GM18951 (cell line): ENCODE measurements around the gene NISCH.

Experiments used
- POLR2A ChIP-seq: IDR thresholded peaks from 4 replicates; pipeline ENCODE4 v1.6.1; 2011; ENCODE audit warnings: mild to moderate bottlenecking; ENCODE audit not compliant: insufficient read length, insufficient read depth; ENCODE audit errors: extremely low read depth
- in situ Hi-C: fragments of 300-500 bp; cut with MboI; formaldehyde crosslinking; loops from one replicate; pipeline ENCODE4 v1.12.0; 2022; ENCODE audit warnings: low sequenced_read_pairs, mixed read lengths, inconsistent platforms; ENCODE audit not compliant: unreplicated experiment

Gene NISCH

DNA sequence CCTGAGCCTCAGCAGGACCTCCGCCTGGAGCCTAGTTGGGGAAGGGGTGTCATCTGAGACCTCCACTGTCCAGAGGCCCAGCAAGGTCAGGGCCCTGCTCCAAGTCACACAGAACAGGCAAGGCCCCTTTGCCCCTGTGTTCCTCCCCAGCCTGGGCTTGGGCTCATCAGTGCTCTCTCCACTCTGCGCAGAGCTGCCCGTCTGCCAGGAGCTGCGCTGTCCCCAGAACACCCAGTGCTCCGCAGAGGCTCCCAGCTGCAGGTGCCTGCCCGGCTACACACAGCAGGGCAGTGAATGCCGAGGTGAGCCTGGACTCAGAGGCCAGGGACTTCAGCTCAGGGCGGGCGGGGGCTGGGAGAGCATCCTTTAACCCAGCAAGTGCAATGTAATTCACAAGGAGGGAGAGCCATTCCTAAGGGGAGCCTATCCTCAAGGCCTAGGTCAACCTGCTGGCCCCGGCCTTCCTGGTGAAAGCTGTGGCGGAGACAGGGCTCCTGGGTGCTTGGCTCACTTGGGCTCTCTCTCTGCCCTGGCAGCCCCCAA lies 47.5 kb downstream of the NISCH start:
- in situ Hi-C loops, result no loop called here
- no peak for TF ChIP-seq POLR2A

- TF ChIP-seq POLR2A, result no peak
- in situ Hi-C loops, result no loop called here
These were observed 48.5 kb downstream of the NISCH start for GRCh38 chr3:52503788-52504424.

DNA sequence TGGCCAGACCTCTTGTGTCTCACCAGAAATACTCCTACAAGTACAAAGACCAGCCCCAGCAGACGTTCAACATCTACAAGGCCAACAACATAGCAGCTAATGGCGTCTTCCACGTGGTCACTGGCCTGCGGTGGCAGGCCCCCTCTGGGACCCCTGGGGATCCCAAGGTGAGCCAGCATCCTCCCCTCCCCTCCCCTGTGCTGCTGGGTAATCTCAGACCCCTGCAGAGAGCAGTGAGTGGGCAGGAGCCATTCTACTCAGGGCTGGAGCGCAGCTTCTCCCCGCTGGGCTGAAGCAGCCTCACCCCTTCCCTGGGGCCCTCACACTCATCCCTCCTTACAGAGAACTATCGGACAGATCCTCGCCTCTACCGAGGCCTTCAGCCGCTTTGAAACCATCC lies 49.6 kb downstream of the NISCH start:
- no peak for TF ChIP-seq POLR2A
- in situ Hi-C loops, result no loop called here

DNA sequence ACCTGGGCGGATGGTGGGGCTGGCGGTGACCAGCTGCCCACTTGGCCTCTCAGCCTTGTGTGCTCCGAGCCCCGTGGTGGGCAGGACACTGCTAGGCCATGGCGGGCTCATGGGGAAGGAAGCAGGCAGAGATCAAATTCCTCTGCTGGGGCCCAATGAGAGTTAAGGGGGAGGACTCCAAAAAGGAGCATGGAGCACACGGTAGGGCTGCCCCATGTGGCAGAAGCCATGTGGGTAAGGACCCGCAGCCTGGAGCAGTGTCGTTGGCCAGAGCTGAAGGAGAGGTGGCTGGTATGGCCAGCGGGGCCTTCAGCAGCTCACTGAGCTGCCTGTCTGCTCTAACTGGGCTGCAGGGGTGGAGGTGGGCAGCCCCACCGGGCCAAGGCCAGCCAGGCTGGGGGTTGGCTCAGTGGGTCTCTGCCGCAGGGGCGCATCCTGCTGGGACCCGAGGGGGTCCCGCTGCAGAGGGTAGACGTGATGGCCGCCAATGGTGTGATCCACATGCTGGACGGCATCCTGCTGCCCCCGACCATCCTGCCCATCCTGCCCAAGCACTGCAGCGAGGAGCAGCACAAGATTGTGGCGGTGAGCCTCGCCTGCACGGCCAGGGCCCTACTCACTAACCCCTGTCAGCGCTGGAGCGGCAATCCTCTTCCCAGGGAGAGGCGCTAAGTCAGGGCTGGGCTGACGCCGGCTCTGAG lies 51.0 kb downstream of the NISCH start:
- in situ Hi-C loops, result no loop called here
- no peak for TF ChIP-seq POLR2A

DNA sequence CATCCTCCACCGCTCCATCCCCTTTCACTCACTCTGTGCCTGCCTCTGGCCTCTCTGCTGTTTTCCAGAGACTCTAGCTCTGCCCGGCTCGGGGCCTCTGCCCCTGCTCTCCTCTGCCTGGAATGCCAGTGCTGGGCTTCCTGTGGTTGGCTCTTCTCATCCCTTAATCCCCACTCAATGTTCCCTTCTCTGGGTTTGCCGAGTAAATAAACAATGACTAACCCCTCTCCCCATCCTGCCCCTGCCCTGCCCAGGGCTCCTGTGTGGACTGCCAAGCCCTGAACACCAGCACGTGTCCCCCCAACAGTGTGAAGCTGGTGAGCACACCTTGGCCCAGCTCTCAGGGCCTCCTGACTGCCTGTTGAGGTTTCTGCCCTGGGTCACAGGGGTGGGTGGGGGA lies 52.0 kb downstream of the NISCH start:
- in situ Hi-C loops, result no loop called here
- no peak for TF ChIP-seq POLR2A

DNA sequence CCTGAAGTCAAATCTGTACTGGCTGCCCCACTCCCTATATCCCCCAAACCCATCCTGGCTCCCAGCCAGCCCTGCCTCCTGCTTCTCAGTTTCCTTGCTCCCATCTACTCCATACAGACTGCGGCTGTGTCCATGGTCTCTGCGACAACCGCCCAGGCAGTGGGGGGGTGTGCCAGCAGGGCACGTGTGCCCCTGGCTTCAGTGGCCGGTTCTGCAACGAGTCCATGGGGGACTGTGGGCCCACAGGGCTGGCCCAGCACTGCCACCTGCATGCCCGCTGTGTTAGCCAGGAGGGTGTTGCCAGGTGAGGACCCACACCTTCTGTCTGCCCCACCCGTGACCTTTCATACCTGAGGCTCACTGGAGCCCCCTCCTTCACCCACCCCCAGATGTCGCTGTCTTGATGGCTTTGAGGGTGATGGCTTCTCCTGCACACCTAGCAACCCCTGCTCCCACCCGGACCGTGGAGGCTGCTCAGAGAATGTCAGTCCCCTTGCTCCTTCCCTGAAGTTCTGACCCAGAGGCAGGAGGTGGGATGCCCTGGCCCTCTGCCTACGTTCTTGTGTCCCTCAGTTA lies 54.4 kb downstream of the NISCH start:
- TF ChIP-seq POLR2A, result no peak
- in situ Hi-C loops, result no loop called here

DNA sequence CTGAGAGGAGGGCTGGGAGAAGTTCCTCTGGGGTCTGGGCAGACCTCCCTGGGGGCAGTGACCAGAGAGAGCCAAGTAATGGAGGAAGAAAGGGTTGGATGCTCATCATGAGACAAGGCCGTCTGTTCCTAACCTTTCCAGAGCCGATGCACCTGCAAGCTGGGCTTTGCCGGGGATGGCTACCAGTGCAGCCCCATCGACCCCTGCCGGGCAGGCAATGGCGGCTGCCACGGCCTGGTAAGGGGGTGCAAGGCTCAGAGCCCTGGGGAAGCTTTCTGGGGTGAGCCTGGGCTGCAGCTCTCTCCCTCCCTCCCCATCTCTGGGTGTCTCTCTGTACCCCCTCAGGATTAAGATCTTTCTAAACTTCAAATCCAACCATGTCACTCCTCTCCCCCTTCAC lies 56.1 kb downstream of the NISCH start:
- in situ Hi-C loops, result no loop called here
- TF ChIP-seq POLR2A, result no peak

DNA sequence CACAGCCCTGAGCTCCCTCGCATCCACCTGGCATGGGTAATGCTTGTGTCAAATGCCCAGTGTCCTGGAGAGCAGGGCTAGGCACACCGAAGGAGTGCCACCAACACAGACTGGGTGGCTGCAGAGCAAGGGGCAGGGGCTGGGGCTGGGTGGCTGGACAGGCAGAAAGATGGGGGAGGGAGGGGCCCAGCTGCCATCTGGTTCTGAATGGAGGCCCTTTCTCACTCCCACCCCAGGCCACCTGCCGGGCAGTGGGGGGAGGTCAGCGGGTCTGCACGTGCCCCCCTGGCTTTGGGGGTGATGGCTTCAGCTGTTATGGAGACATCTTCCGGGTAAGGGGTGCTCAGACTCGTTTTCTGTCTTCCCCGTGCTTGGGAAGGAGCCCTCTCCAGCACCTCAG lies 56.7 kb downstream of the NISCH start:
- in situ Hi-C loops, result no loop called here
- no peak for TF ChIP-seq POLR2A

DNA sequence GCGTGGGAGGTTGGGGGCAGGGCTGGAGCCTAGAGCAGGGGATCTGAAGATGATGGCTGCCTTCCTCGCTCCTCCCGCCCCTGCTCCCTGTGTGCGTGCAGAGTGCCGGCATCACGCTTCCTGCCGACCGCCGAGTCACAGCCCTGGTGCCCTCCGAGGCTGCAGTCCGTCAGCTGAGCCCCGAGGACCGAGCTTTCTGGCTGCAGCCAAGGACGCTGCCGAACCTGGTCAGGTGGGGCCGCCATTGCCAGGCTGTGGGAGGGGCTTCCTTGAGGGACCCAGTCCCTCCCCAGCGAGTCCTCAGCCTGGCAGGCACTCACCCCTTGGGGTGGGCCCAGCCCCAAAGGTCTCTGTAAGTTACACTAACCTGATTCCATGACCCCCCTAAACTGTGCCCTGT lies 57.3 kb downstream of the NISCH start:
- in situ Hi-C loops, result no loop called here
- TF ChIP-seq POLR2A, result no peak

DNA sequence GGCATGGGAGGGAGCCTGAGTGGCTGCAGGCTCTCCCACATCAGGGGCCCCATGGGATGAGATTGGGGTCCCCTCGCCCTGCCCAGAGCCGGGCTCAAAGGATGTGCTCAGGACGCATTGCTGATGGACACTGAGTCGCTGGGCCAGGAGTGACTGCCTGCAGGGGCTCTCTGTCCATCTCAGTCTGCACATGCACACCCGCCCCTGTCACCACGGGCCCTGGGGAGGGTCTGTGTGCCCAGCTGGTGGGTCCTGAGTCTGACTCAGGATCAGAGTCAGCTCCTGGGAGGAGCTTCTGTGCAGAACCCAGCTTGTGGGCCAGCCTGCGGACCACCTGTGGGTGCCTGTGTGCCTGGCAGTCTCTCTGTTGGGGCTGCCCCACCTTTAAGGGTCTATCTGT lies 57.9 kb downstream of the NISCH start:
- TF ChIP-seq POLR2A, result no peak
- in situ Hi-C loops, result no loop called here

DNA sequence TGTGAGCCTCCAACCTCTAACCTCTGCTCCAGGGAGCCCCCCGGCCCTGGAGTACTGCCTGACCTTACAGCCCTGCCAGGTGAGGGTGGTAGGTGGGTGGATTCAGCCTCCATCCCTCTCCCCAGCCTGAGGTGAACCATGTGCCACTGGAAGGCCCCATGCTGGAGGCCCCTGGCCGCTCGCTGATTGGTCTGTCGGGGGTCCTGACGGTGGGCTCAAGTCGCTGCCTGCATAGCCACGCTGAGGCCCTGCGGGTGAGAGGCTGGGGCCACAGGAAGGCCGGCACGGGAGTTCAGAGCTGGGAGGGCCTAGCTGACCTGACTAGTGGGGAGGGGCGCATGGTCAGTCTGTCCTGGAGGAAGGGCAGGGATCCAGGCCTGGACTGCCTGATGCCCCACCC lies 59.2 kb downstream of the NISCH start:
- no peak for TF ChIP-seq POLR2A
- in situ Hi-C loops, result no loop called here

- in situ Hi-C loops, result no loop called here
These were observed 59.8 kb downstream of the NISCH start for GRCh38 chr3:52515192-52515591.

DNA sequence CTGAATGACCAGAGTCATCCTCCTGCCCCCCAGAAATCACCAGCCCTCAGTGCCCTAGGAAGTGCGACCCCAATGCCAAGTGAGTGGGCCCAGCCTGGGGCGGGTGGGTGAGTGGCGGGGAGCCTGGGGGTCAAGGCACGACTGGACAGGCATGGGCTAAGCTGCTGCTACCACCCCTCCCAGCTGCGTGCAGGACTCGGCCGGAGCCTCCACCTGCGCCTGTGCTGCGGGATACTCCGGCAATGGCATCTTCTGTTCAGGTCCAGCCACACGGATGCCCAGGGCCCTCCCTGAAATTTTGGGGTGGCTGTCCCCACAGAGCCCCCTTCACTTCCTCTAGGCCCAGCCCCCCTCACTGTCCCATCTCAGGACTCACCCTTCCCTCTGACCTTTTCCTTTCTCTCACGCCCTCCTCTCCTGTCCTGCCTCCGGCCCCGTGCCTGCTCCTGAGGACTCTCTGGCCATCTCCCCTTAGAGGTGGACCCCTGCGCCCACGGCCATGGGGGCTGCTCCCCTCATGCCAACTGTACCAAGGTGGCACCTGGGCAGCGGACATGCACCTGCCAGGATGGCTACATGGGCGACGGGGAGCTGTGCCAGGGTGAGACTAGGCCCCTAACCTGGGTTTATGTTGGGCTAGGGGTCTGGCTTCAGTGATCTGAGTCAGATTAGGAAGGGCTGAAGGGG lies 61.2 kb downstream of the NISCH start:
- in situ Hi-C loops, result no loop called here
- no peak for TF ChIP-seq POLR2A

More at GRCh38 chr3:52515192-52515591, 59.8 kb downstream of the NISCH start:
- no peak for TF ChIP-seq POLR2A
